HepG2 (cell line): Measurements from ENCODE around the gene PSMB11. TPM values are rescaled to one million over a fixed set of nuclear protein-coding genes. Genes with fewer than 3 reads are reported as not detected.
A peak's percentile ranks its signal among the peaks of the same experiment; 100 is the strongest.

Experiments used
- ATAC-seq: fragments of 200-7000 bp; cut with Tn5 transposase; 3 replicates; pipeline ENCODE4 v1.9.1; 2020; ENCODE audit warnings: mild to moderate bottlenecking, moderate library complexity
- BruUV-seq: library from RNA; stranded (reverse); fragments of 400-500 nt; replicated peaks from 2 replicates; lab custom pipeline; 2021; lab: Mats Ljungman, UMichigan
- CTCF ChIA-PET: fragments of 300-600 bp; formaldehyde crosslinking; extraction: SDS; loops from one replicate; lab custom pipeline; 2021; ENCODE audit warnings: low total read pairs, inconsistent platforms, low intra/inter-chr PET ratio; lab: Yijun Ruan, JAX
- POLR2A ChIA-PET: fragments of 350-600 bp; sonication (Branson Sonifier 250); formaldehyde crosslinking; loops from one replicate; lab custom pipeline; 2020; ENCODE audit warnings: antibody characterized with exemption, inconsistent platforms; lab: Yijun Ruan, JAX
- DNase-seq: peaks from one replicate; pipeline ENCODE4 v3.0.0-alpha.2; 2015; ENCODE audit warnings: low spot score
- FAIRE-seq: peaks from 3 replicates; lab custom pipeline; 2011; peaks lifted over from hg19 to GRCh38; lab: Jason Lieb, UNC
- H2AFZ ChIP-seq: one replicate; pipeline ENCODE4 v1.6.1; 2011; ENCODE audit warnings: low read length, inconsistent platforms
- H3K27ac ChIP-seq: fragments of 300-600 bp; 3 replicates; pipeline ENCODE4 v1.8.0; 2011; ENCODE audit warnings: mixed run types, mild to moderate bottlenecking, mixed read lengths, low read length, inconsistent platforms; ENCODE audit not compliant: insufficient read depth; ENCODE audit errors: extremely low read length
- H3K27me3 ChIP-seq, 2 experiments: fragments of 200-600 bp in 1 of 2; 2 replicates in 1 of 2; 3 replicates in 1 of 2; pipeline versions ENCODE4 v1.6.0 to v1.8.0; 2011; ENCODE audit warnings: low read length in 2 of 2, mild to moderate bottlenecking in 2 of 2, moderate library complexity in 2 of 2, inconsistent platforms in 1 of 2; ENCODE audit not compliant: insufficient read depth in 2 of 2, control insufficient read depth in 1 of 2
- H3K36me3 ChIP-seq, 2 experiments: fragments of 200-600 bp in 1 of 2; replicated peaks in 1 of 2; 2 replicates in 1 of 2; 3 replicates in 1 of 2; pipeline versions ENCODE4 v1.5.1 to v1.8.0; 2011; ENCODE audit warnings: low read length in 2 of 2, inconsistent platforms in 1 of 2; ENCODE audit not compliant: insufficient read depth in 2 of 2, control insufficient read depth in 1 of 2
- H3K4me1 ChIP-seq: 2 replicates; pipeline ENCODE4 v1.5.1; 2012; ENCODE audit warnings: low read length, inconsistent platforms; ENCODE audit not compliant: insufficient read depth
- H3K4me2 ChIP-seq: 2 replicates; pipeline ENCODE4 v1.6.0; 2011; ENCODE audit warnings: low read depth, low read length, inconsistent platforms
- H3K4me3 ChIP-seq, 3 experiments: fragments of 200-600 bp in 1 of 3; sonication (generic), shearing (Covaris generic) in 1 of 3; replicated peaks in 1 of 3; 2 replicates each; pipeline ENCODE4 v1.5.1; 2011 to 2016; ENCODE audit warnings: low read length in 3 of 3, inconsistent platforms in 2 of 3, low read depth in 2 of 3, mild to moderate bottlenecking in 2 of 3, control low read depth in 1 of 3, mixed read lengths in 1 of 3; ENCODE audit not compliant: insufficient read depth in 1 of 3
- H3K79me2 ChIP-seq: one replicate; pipeline ENCODE4 v1.6.1; 2011; ENCODE audit warnings: low read length, inconsistent platforms; ENCODE audit not compliant: insufficient read depth
- H3K9ac ChIP-seq: 2 replicates; pipeline ENCODE4 v1.6.0; 2011; ENCODE audit warnings: mild to moderate bottlenecking, low read depth, low read length, inconsistent platforms; ENCODE audit not compliant: insufficient read depth
- H3K9me3 ChIP-seq: 2 replicates; pipeline ENCODE4 v1.5.1; 2012; ENCODE audit warnings: mild to moderate bottlenecking, low read length
- H4K20me1 ChIP-seq: 2 replicates; pipeline ENCODE4 v1.6.0; 2011; ENCODE audit warnings: inconsistent platforms, mild to moderate bottlenecking, low read length, moderate library complexity; ENCODE audit not compliant: insufficient read depth
- CHCHD3 ChIP-seq: sonication (generic); formaldehyde crosslinking; IDR thresholded peaks from 2 replicates; pipeline ENCODE4 v1.8.0; 2022; ENCODE audit warnings: mild to moderate bottlenecking, missing genetic modification reagents, moderate library complexity
- ELF4 ChIP-seq: sonication (generic); formaldehyde crosslinking; IDR thresholded peaks from 2 replicates; pipeline ENCODE4 v1.5.0; 2020; ENCODE audit warnings: missing genetic modification reagents, mild to moderate bottlenecking, moderate library complexity, borderline replicate concordance
- ERF ChIP-seq: IDR thresholded peaks from 2 replicates; pipeline ENCODE4 v1.6.1; 2018; ENCODE audit warnings: missing biosample characterization, missing genetic modification reagents
- MXD4 ChIP-seq: IDR thresholded peaks from 2 replicates; pipeline ENCODE4 v1.6.1; 2016; ENCODE audit warnings: mild to moderate bottlenecking, missing biosample characterization, missing genetic modification reagents
- ZNF567 ChIP-seq: sonication (generic); formaldehyde crosslinking; IDR thresholded peaks from 2 replicates; pipeline ENCODE4 v1.8.1; 2023; ENCODE audit warnings: mild to moderate bottlenecking, missing genetic modification reagents, borderline replicate concordance
- ZNF589 ChIP-seq: sonication (generic); formaldehyde crosslinking; conservative IDR thresholded peaks from 2 replicates; pipeline ENCODE4 v1.8.0; 2022; ENCODE audit warnings: mild to moderate bottlenecking, moderate library complexity, missing genetic modification reagents
- WGBS: methylation state at CpG from one replicate; pipeline ENCODE4 v1.1.6; 2017; ENCODE audit warnings: low lambda C conversion rate; 5-methylcytosine and 5-hydroxymethylcytosine counted together
- in situ Hi-C: cut with HindIII; loops from 2 replicates; pipeline ENCODE4 v1.10.0; 2017; ENCODE audit warnings: low pct_unique_long_range_greater_than_20kb; ENCODE audit not compliant: extremely low pct_ligation_motif_present
- intact Hi-C: fragments of 100-400 bp; cut with micrococcal nuclease; formaldehyde crosslinking; loops from one replicate; pipeline ENCODE4 v1.10.0; 2022; ENCODE audit not compliant: unreplicated experiment
- polyA plus RNA-seq, 8 experiments: library from polyadenylated mRNA; depleted of rRNA in 3 of 8; stranded (reverse) in 7 of 8; unstranded in 1 of 8; fragments of >200 nt; fragmentation: Illumina TruSeq in 4 of 8; extraction: Trizol in 4 of 8; gene quantifications; 2 replicates each; pipeline versions ENCODE4 v1.2.1 to v1.2.3, GENCODE V29; 2011 to 2016; ENCODE audit warnings: low read depth in 4 of 8, missing spikeins in 1 of 8, mixed read lengths in 1 of 8; ENCODE audit not compliant: insufficient read depth in 1 of 8
- total RNA-seq, 5 experiments: library from RNA; depleted of rRNA; stranded (reverse); fragments of >200 nt; fragmentation: Illumina TruSeq; extraction: Trizol; gene quantifications; 2 replicates each; pipeline ENCODE4 v1.2.3, GENCODE V29; 2016; ENCODE audit warnings: low read depth in 1 of 5
- TF ChIP-seq, protein P1 (sequence below): sonication (generic); formaldehyde crosslinking; IDR thresholded peaks from 2 replicates; pipeline ENCODE4 v1.9.0; 2021; ENCODE audit warnings: missing genetic modification reagents, borderline replicate concordance
- TF ChIP-seq, protein P2 (sequence below): sonication (generic); formaldehyde crosslinking; IDR thresholded peaks from 2 replicates; pipeline ENCODE4 v1.8.0; 2022; ENCODE audit warnings: low read depth, missing genetic modification reagents
- TF ChIP-seq, protein P3 (sequence below), 2 experiments: fragments of 450-650 bp in 1 of 2; sonication (generic) in 1 of 2; formaldehyde crosslinking in 1 of 2; IDR thresholded peaks; 2 replicates each; pipeline versions ENCODE4 v1.6.1 to v1.8.0; 2016 to 2022; ENCODE audit warnings: antibody characterized with exemption in 1 of 2, mild to moderate bottlenecking in 1 of 2, missing genetic modification reagents in 1 of 2

The PSMB11 gene
- total and polyA plus RNA-seq, 2 of the 13 experiments (the other 11 are each of a cell fraction or from before 2014, with no cell fraction given), result not detected

DNA sequence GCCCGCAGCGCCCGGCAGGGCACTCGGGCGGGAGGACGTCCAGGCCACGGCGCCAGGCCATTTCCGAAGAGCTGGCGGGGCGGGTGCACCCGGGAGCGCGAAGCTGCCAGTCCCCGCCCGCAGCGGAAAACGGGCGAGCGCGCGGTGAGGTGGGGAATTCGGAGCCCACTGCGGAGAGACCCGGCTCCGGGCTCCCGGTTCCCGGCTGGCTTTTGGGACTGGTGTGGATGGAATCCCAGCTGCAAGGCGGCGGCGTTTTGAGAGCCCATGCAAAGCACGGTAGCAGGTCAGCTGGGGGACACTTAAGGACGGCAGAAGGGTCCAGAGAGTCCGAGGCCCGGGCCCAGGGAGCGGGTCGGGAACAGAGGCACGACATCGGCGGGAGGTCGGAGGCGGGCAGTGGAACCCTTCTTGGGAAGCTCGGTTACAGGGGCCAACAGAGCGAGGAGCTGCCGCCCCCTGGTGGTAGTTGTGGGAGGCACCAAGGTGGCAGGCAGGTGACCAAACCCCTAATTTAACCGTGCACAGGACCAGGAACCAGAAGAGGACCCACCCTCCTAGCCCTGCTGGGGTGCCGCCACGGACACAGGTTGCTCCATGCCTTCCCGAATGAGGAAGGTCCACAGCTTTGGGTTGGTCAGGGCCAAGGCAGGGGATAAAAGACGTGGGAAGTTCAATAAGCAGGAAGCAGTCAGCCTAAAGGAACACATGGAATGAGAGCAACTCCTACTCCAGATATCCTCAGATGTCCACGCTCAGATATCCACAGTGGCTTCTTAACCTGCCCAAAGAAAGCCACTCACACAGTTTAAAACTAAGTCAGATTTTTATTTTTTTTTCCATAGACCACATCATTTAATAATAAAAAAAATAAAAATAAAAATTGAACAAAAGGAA, 16.0 kb downstream of the PSMB11 start:
- no peak overlapping the region for H3K27ac ChIP-seq
- DNase-seq (peak; percentile 92), ATAC-seq (peak; percentile 71), FAIRE-seq (peak; percentile 87)
- peaks cover 0 to 6% of the 10 kb centered on the region in 2 experiments; a peak in 1 of 5 replicates for H3K27me3 ChIP-seq
- BruUV-seq, result no TSS peak
- peak overlapping the region; percentile 98 for H3K4me2 ChIP-seq
- H3K79me2 ChIP-seq, result no peaks in the 10 kb centered on the region
- ChIA-PET CTCF (interaction anchor here (0.9 to 8.5 kb wide), 15 partner anchors 11 to 501 kb away, joined by 3 to 173 read pairs (median 4); partner anchors contain the start of gene AJUBA), POLR2A (interaction anchor here (0.6 to 7.4 kb wide), 29 partner anchors 11 to 263 kb away, joined by 3 to 72 read pairs (median 5); partner anchors contain the start of genes ACIN1, AJUBA, BCL2L2 and C14orf119)
- H2AFZ ChIP-seq, result no peak overlapping the region
- intact Hi-C loops, result loop anchor here (1.0 kb wide), 5 partner anchors 51 to 501 kb away; no protein-coding TSS in a partner anchor
- 4% methylated on average over 47 of the region's 51 CpGs for WGBS
- peaks cover 13% of the 10 kb centered on the region; the same call in 1 of the 2 replicates for H4K20me1 ChIP-seq
- H3K4me1 ChIP-seq, result peaks cover 29% of the 10 kb centered on the region
- H3K9ac ChIP-seq, result peak overlapping the region; percentile 40; the same call in 1 of the 2 replicates
- peak overlapping the region; percentile 55 to 88 (median 64) for H3K4me3 ChIP-seq
- peaks cover 33 to 36% of the 10 kb centered on the region in 2 experiments for H3K36me3 ChIP-seq
- no peaks in the 10 kb centered on the region for H3K9me3 ChIP-seq
- in situ Hi-C loops, result no loop called here
- TF ChIP-seq, protein P1, sequence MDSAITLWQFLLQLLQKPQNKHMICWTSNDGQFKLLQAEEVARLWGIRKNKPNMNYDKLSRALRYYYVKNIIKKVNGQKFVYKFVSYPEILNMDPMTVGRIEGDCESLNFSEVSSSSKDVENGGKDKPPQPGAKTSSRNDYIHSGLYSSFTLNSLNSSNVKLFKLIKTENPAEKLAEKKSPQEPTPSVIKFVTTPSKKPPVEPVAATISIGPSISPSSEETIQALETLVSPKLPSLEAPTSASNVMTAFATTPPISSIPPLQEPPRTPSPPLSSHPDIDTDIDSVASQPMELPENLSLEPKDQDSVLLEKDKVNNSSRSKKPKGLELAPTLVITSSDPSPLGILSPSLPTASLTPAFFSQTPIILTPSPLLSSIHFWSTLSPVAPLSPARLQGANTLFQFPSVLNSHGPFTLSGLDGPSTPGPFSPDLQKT (CRISPR knock-in tag), result no peak
- TF ChIP-seq ZNF589 (peak; percentile 83; the same call in 1 of the 2 replicates), ZNF567 (peak; percentile 87; the same call in 1 of the 2 replicates), MXD4 (peak; percentile 75; the same call in 1 of the 2 replicates), ELF4 (no peak; the same call in 1 of the 2 replicates), CHCHD3 (CRISPR knock-in tag) (0 out of 2 replicates have a peak, but pooled peaks have one; percentile 36), ERF (CRISPR knock-in tag) (peak; percentile 85)
- TF ChIP-seq, protein P2, sequence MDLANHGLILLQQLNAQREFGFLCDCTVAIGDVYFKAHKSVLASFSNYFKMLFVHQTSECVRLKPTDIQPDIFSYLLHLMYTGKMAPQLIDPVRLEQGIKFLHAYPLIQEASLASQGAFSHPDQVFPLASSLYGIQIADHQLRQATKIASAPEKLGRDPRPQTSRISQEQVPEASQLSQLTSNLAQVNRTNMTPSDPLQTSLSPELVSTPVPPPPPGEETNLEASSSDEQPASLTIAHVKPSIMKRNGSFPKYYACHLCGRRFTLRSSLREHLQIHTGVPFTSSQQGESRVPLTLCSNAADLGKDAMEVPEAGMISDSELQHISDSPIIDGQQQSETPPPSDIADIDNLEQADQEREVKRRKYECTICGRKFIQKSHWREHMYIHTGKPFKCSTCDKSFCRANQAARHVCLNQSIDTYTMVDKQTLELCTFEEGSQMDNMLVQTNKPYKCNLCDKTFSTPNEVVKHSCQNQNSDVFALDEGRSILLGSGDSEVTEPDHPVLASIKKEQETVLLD (CRISPR knock-in tag), result peak; percentile 35
- TF ChIP-seq, protein P3, sequence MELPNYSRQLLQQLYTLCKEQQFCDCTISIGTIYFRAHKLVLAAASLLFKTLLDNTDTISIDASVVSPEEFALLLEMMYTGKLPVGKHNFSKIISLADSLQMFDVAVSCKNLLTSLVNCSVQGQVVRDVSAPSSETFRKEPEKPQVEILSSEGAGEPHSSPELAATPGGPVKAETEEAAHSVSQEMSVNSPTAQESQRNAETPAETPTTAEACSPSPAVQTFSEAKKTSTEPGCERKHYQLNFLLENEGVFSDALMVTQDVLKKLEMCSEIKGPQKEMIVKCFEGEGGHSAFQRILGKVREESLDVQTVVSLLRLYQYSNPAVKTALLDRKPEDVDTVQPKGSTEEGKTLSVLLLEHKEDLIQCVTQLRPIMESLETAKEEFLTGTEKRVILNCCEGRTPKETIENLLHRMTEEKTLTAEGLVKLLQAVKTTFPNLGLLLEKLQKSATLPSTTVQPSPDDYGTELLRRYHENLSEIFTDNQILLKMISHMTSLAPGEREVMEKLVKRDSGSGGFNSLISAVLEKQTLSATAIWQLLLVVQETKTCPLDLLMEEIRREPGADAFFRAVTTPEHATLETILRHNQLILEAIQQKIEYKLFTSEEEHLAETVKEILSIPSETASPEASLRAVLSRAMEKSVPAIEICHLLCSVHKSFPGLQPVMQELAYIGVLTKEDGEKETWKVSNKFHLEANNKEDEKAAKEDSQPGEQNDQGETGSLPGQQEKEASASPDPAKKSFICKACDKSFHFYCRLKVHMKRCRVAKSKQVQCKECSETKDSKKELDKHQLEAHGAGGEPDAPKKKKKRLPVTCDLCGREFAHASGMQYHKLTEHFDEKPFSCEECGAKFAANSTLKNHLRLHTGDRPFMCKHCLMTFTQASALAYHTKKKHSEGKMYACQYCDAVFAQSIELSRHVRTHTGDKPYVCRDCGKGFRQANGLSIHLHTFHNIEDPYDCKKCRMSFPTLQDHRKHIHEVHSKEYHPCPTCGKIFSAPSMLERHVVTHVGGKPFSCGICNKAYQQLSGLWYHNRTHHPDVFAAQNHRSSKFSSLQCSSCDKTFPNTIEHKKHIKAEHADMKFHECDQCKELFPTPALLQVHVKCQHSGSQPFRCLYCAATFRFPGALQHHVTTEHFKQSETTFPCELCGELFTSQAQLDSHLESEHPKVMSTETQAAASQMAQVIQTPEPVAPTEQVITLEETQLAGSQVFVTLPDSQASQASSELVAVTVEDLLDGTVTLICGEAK (IDR thresholded peaks at IDR 0.05), result no peak
- TF ChIP-seq, protein P3 (CRISPR knock-in tag; IDR thresholded peaks at IDR 0.05), result no peak
